ENCODE measurements around the gene FAHD2A.

Gene FAHD2A

GRCh38 chr2:95380731-95381130, 21.8 kb upstream of the FAHD2A start:
- no peak for DNase-seq (ENCODE audit: low read depth)
- TF ChIP-seq, protein P1, sequence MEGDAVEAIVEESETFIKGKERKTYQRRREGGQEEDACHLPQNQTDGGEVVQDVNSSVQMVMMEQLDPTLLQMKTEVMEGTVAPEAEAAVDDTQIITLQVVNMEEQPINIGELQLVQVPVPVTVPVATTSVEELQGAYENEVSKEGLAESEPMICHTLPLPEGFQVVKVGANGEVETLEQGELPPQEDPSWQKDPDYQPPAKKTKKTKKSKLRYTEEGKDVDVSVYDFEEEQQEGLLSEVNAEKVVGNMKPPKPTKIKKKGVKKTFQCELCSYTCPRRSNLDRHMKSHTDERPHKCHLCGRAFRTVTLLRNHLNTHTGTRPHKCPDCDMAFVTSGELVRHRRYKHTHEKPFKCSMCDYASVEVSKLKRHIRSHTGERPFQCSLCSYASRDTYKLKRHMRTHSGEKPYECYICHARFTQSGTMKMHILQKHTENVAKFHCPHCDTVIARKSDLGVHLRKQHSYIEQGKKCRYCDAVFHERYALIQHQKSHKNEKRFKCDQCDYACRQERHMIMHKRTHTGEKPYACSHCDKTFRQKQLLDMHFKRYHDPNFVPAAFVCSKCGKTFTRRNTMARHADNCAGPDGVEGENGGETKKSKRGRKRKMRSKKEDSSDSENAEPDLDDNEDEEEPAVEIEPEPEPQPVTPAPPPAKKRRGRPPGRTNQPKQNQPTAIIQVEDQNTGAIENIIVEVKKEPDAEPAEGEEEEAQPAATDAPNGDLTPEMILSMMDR (IDR thresholded peaks at IDR 0.05; ENCODE audit: control insufficient read depth, insufficient read depth, low read depth, low read length, missing control alignments) = no peak
- no peak overlapping the region for H3K4me3 ChIP-seq (ENCODE audit: control insufficient read depth, low read depth, low read length)

- DNase-seq (ENCODE audit: low read depth) = no peak
- TF ChIP-seq, protein P1 (IDR thresholded peaks at IDR 0.05; ENCODE audit: control insufficient read depth, insufficient read depth, low read depth, low read length, missing control alignments) = no peak
- no peak overlapping the region for H3K4me3 ChIP-seq (ENCODE audit: control insufficient read depth, low read depth, low read length)
Observed at GRCh38 chr2:95381212-95382191, 21.0 kb upstream of the FAHD2A start.

DNA sequence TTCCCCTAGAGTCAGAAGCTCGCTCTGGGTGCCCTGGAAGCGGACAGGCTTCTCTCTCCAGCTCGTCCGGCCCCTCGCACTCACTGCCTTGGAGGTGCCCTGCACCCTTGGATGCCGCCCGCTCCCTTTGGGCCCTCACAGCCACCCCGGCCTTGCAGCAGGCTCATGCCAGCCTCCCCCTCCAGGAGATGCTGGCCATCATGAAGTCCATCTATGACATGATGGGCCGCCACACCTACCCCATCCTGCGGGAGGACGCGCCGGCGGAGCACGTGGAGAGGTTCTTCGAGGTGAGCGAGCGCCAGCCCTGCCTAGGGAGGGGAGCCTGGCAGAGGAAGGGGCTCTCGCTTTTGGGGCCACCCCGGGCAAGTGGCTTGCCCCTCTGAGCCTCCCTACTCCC, 20.3 kb upstream of the FAHD2A start:
- TF ChIP-seq, protein P1 (IDR thresholded peaks at IDR 0.05; ENCODE audit: control insufficient read depth, insufficient read depth, low read depth, low read length, missing control alignments) = no peak
- H3K4me3 ChIP-seq (ENCODE audit: control insufficient read depth, low read depth, low read length) = no peak overlapping the region
- no peak for DNase-seq (ENCODE audit: low read depth)

GRCh38 chr2:95382686-95383634, 19.5 kb upstream of the FAHD2A start:
- DNase-seq (ENCODE audit: low read depth) = no peak
- TF ChIP-seq, protein P1 (IDR thresholded peaks at IDR 0.05; ENCODE audit: control insufficient read depth, insufficient read depth, low read depth, low read length, missing control alignments) = no peak

GRCh38 chr2:95383635-95384027, 18.9 kb upstream of the FAHD2A start:
- TF ChIP-seq, protein P1 (IDR thresholded peaks at IDR 0.05; ENCODE audit: control insufficient read depth, insufficient read depth, low read depth, low read length, missing control alignments) = no peak
- no peak for DNase-seq (ENCODE audit: low read depth)
- no peak overlapping the region for H3K4me3 ChIP-seq (ENCODE audit: control insufficient read depth, low read depth, low read length)

More at GRCh38 chr2:95382686-95383634, 19.5 kb upstream of the FAHD2A start:
- H3K4me3 ChIP-seq (ENCODE audit: control insufficient read depth, low read depth, low read length) = no peak overlapping the region

GRCh38 chr2:95384854-95385569, 17.5 kb upstream of the FAHD2A start:
- no peak overlapping the region for H3K4me3 ChIP-seq (ENCODE audit: control insufficient read depth, low read depth, low read length)
- TF ChIP-seq, protein P1 (IDR thresholded peaks at IDR 0.05; ENCODE audit: control insufficient read depth, insufficient read depth, low read depth, low read length, missing control alignments) = no peak
- DNase-seq (ENCODE audit: low read depth) = no peak

Data from AG09309 (cell line).